ENCODE results near the gene TSEN2.

The TSEN2 gene

GRCh38 chr3:12460127-12460526 is 24.2 kb upstream of the TSEN2 start:
- in situ Hi-C loops (cut with MboI; ENCODE audit: low pct_unique_long_range_greater_than_20kb, low sequenced_read_pairs, unreplicated experiment) = no loop called here
- TF ChIP-seq CTCF (IDR thresholded peaks at IDR 0.05; ENCODE audit: extremely low read depth, insufficient read depth, missing control alignments) = no peak
- DNase-seq (ENCODE audit: low spot score) = no peak

- TF ChIP-seq CTCF (IDR thresholded peaks at IDR 0.05; ENCODE audit: extremely low read depth, insufficient read depth, missing control alignments) = no peak
- no peak for DNase-seq (ENCODE audit: low spot score)
- in situ Hi-C loops (cut with MboI; ENCODE audit: low pct_unique_long_range_greater_than_20kb, low sequenced_read_pairs, unreplicated experiment) = no loop called here
These were observed 23.1 kb upstream of the TSEN2 start for GRCh38 chr3:12461097-12461649.

- TF ChIP-seq CTCF (IDR thresholded peaks at IDR 0.05; ENCODE audit: extremely low read depth, insufficient read depth, missing control alignments) = no peak
- in situ Hi-C loops (cut with MboI; ENCODE audit: low pct_unique_long_range_greater_than_20kb, low sequenced_read_pairs, unreplicated experiment) = no loop called here
- DNase-seq (ENCODE audit: low spot score) = no peak
These were observed 21.9 kb upstream of the TSEN2 start for GRCh38 chr3:12462159-12462947.

GRCh38 chr3:12463686-12464085 is 20.6 kb upstream of the TSEN2 start:
- DNase-seq (ENCODE audit: low spot score) = no peak
- in situ Hi-C loops (cut with MboI; ENCODE audit: low pct_unique_long_range_greater_than_20kb, low sequenced_read_pairs, unreplicated experiment) = no loop called here
- TF ChIP-seq CTCF (IDR thresholded peaks at IDR 0.05; ENCODE audit: extremely low read depth, insufficient read depth, missing control alignments) = no peak

GRCh38 chr3:12464181-12464580 is 20.1 kb upstream of the TSEN2 start:
- no peak for DNase-seq (ENCODE audit: low spot score)
- in situ Hi-C loops (cut with MboI; ENCODE audit: low pct_unique_long_range_greater_than_20kb, low sequenced_read_pairs, unreplicated experiment) = no loop called here
- no peak for TF ChIP-seq CTCF (IDR thresholded peaks at IDR 0.05; ENCODE audit: extremely low read depth, insufficient read depth, missing control alignments)

GRCh38 chr3:12465151-12465835 is 19.0 kb upstream of the TSEN2 start:
- DNase-seq (ENCODE audit: low spot score) = no peak
- in situ Hi-C loops (cut with MboI; ENCODE audit: low pct_unique_long_range_greater_than_20kb, low sequenced_read_pairs, unreplicated experiment) = no loop called here
- no peak for TF ChIP-seq CTCF (IDR thresholded peaks at IDR 0.05; ENCODE audit: extremely low read depth, insufficient read depth, missing control alignments)
